A673 (cell line): Measurements from ENCODE around the gene DUOXA1. TPM values are rescaled to one million over a fixed set of nuclear protein-coding genes. Genes with fewer than 3 reads are reported as not detected.

Source experiments
- BruUV-seq: library from RNA; stranded (reverse); fragments of 400-500 nt; replicated peaks from 2 replicates; lab custom pipeline; 2021; lab: Mats Ljungman, UMichigan
- CTCF ChIA-PET: fragments of 300-600 bp; sonication (Branson Sonifier 250); formaldehyde crosslinking; loops from one replicate; lab custom pipeline; 2022; ENCODE audit warnings: antibody characterized with exemption; lab: Charles Lee
- POLR2A ChIA-PET: fragments of 300-600 bp; sonication (Branson Sonifier 250); formaldehyde crosslinking; loops from one replicate; lab custom pipeline; 2022; ENCODE audit warnings: antibody characterized with exemption; ENCODE audit not compliant: low non-redundant PET; lab: Charles Lee
- DNase-seq: peaks from one replicate; pipeline ENCODE4 v3.0.0-alpha.2; 2015; ENCODE audit warnings: low spot score
- H3K27ac ChIP-seq: fragments of 200-600 bp; sonication (generic); 2 replicates; pipeline ENCODE4 v1.5.1; 2016; ENCODE audit warnings: mixed run types, low read depth, mild to moderate bottlenecking, mixed read lengths, antibody characterized with exemption, low read length; ENCODE audit not compliant: poor library complexity, severe bottlenecking
- H3K27me3 ChIP-seq: fragments of 200-600 bp; sonication (generic); replicated peaks from 2 replicates; pipeline ENCODE4 v1.6.1; 2017; ENCODE audit warnings: mixed run types, low read depth, mild to moderate bottlenecking, mixed read lengths, antibody characterized with exemption, low read length; ENCODE audit not compliant: insufficient read depth, poor library complexity
- H3K36me3 ChIP-seq: fragments of 200-600 bp; sonication (generic); 2 replicates; pipeline ENCODE4 v1.6.1; 2016; ENCODE audit warnings: mixed run types, mild to moderate bottlenecking, mixed read lengths, antibody characterized with exemption, low read length; ENCODE audit not compliant: insufficient read depth, poor library complexity, severe bottlenecking
- H3K4me1 ChIP-seq: fragments of 200-600 bp; sonication (generic); 2 replicates; pipeline ENCODE4 v1.6.1; 2017; ENCODE audit warnings: mixed run types, mild to moderate bottlenecking, mixed read lengths, antibody characterized with exemption, low read length; ENCODE audit not compliant: insufficient read depth, poor library complexity, severe bottlenecking
- H3K4me3 ChIP-seq: fragments of 200-600 bp; sonication (generic); 2 replicates; pipeline ENCODE4 v1.5.1; 2016; ENCODE audit warnings: low read depth, mixed run types, mild to moderate bottlenecking, mixed read lengths, low read length; ENCODE audit not compliant: poor library complexity, severe bottlenecking
- H3K9me3 ChIP-seq: fragments of 200-600 bp; sonication (generic); 2 replicates; pipeline ENCODE4 v1.6.1; 2016; ENCODE audit warnings: mixed run types, low read depth, mild to moderate bottlenecking, mixed read lengths, antibody characterized with exemption, low read length; ENCODE audit not compliant: poor library complexity, severe bottlenecking
- CTCF ChIP-seq: fragments of 300-800, 200-600 bp; sonication (generic); conservative IDR thresholded peaks from 2 replicates; pipeline ENCODE4 v1.5.1; 2017; ENCODE audit warnings: low read depth, mild to moderate bottlenecking, antibody characterized with exemption, low read length, moderate library complexity, mixed read lengths
- EZH2 ChIP-seq: fragments of 200-600 bp; sonication (generic); IDR thresholded peaks from 2 replicates; pipeline ENCODE4 v1.6.1; 2017; ENCODE audit warnings: borderline replicate concordance, low read depth, mild to moderate bottlenecking, mixed read lengths, antibody characterized with exemption, low read length; ENCODE audit not compliant: poor library complexity, severe bottlenecking
- intact Hi-C: fragments of 100-400 bp; cut with micrococcal nuclease; formaldehyde crosslinking; loops from one replicate; pipeline ENCODE4 v1.10.0; 2022; ENCODE audit not compliant: unreplicated experiment
- total RNA-seq: library from RNA; stranded (reverse); gene quantifications from 2 replicates; pipeline ENCODE4 v1.2.3, GENCODE V29; 2021

DUOXA1 gene
- total RNA-seq, 1 experiment from 2014 or later: 0.95 TPM

GRCh38 chr15:45099549-45100165 lies 30.0 kb downstream of the DUOXA1 start:
- no peak overlapping the region for H3K27ac ChIP-seq
- no peaks in the 10 kb centered on the region for H3K9me3 ChIP-seq
- intact Hi-C loops: no loop called here
- BruUV-seq: no TSS peak
- no peaks in the 10 kb centered on the region for H3K4me1 ChIP-seq
- ChIA-PET POLR2A (no interaction called here), CTCF (no interaction called here)
- H3K27me3 ChIP-seq: no peaks in the 10 kb centered on the region
- no peak overlapping the region for H3K4me3 ChIP-seq
- DNase-seq: no peak
- no peak for TF ChIP-seq EZH2
- TF ChIP-seq CTCF: no peak
- no peaks in the 10 kb centered on the region for H3K36me3 ChIP-seq

GRCh38 chr15:45097466-45097865 lies 32.2 kb downstream of the DUOXA1 start:
- ChIA-PET POLR2A (no interaction called here), CTCF (interaction anchor here (1.0 kb wide), 1 partner anchor 21 kb away, joined by 3 read pairs; no protein-coding TSS in a partner anchor)
- DNase-seq: no peak
- TF ChIP-seq CTCF: no peak
- H3K27me3 ChIP-seq: no peaks in the 10 kb centered on the region
- no peak overlapping the region for H3K4me3 ChIP-seq
- no peaks in the 10 kb centered on the region for H3K9me3 ChIP-seq
- no peaks in the 10 kb centered on the region for H3K4me1 ChIP-seq
- intact Hi-C loops: no loop called here
- no TSS peak for BruUV-seq
- no peak overlapping the region for H3K27ac ChIP-seq
- no peaks in the 10 kb centered on the region for H3K36me3 ChIP-seq

GRCh38 chr15:45095661-45096060 lies 34.0 kb downstream of the DUOXA1 start:
- TF ChIP-seq EZH2: no peak
- no peak for TF ChIP-seq CTCF
- H3K4me3 ChIP-seq: no peak overlapping the region
- no peak overlapping the region for H3K27ac ChIP-seq
- intact Hi-C loops: no loop called here
- ChIA-PET CTCF (no interaction called here), POLR2A (no interaction called here)
- no peaks in the 10 kb centered on the region for H3K4me1 ChIP-seq
- H3K27me3 ChIP-seq: no peaks in the 10 kb centered on the region
- no peaks in the 10 kb centered on the region for H3K36me3 ChIP-seq
- BruUV-seq: no TSS peak
- no peak for DNase-seq
- H3K9me3 ChIP-seq: no peaks in the 10 kb centered on the region
